ENCODE measurements around the gene MAML2. TPM values are rescaled to one million over a fixed set of nuclear protein-coding genes. Genes with fewer than 3 reads are reported as not detected.

The MAML2 gene
- total and polyA plus RNA-seq, 2 of the 8 experiments (the other 6 are each of a cell fraction or from before 2014, with no cell fraction given), result 3.8 to 6.6 TPM

DNA sequence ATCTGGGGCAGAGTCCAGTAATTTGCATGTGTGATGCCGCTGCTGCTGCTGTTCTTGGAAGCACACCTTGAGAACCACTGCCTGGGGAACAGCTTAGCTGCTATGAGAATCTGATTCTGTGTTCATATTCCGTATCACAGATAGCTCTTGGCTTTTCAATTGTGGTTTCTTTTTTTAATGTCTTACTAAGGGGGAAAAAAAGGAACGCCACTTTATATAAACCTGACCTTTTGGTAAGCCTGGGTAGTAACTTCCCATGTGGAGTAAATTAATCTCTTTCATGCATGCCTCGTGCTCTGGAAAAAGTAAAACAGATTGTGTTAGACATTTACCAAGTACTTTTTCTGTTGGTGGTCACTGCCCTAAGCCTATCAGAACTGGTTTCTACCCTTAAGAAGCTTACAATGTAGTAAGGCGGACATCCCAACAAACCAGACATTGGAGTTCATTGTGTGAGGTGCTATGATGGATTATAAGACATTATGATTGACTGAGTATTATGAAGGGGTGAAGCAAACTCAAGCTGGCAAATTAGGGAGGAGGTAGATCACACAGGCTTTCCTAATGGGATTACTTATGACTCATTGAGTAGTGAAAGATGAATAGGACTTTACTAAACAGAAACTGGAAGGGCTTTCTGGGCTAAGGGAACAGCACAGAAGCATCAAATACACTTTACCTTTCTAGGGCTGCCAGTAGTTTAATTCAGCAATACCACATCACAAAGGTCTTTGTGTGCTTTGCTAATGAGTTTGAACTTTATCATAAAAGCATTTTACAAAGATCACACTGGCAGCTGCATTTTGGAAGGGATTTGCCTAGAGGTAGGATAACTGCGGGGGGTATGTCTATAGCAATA lies 64.7 kb downstream of the MAML2 start:
- ChIA-PET CTCF (ENCODE audit: partially characterized antibody) (interaction anchor here (0.7 to 2.4 kb wide), 2 partner anchors 24 to 156 kb away, joined by 3 to 7 read pairs; no protein-coding TSS in a partner anchor), POLR2A (ENCODE audit: partially characterized antibody) (interaction anchor here (0.9 kb wide), 1 partner anchor 223 kb away, joined by 3 read pairs; no protein-coding TSS in a partner anchor)
- no peak overlapping the region for H3K18ac ChIP-seq (ENCODE audit: extremely low read depth, low read length)
- H3K79me2 ChIP-seq (ENCODE audit: control insufficient read depth in 1 of 2, insufficient read depth in 2 of 2, low read length in 2 of 2), result no peaks in the 10 kb centered on the region
- no peak overlapping the region for H3K14ac ChIP-seq (ENCODE audit: insufficient read length)
- H2BK12ac ChIP-seq (ENCODE audit: low read depth, low read length), result no peak overlapping the region
- no peak for FAIRE-seq
- H3K4me2 ChIP-seq (ENCODE audit: insufficient read depth in 1 of 2, low read depth in 2 of 2, low read length in 2 of 2), result no peak overlapping the region
- H3K9ac ChIP-seq (replicated peaks in 1 of 4; ENCODE audit: extremely low read depth in 1 of 4, low read depth in 3 of 4, low read length in 3 of 4), result no peak overlapping the region
- no peak overlapping the region for H4K91ac ChIP-seq (replicated peaks; ENCODE audit: insufficient read length, low read length)
- H4K5ac ChIP-seq (ENCODE audit: insufficient read length, low read depth, low read length), result no peak overlapping the region
- no peak overlapping the region for H2AK5ac ChIP-seq (ENCODE audit: low read depth, low read length)
- H3K36me3 ChIP-seq (ENCODE audit: control insufficient read depth in 2 of 4, insufficient read depth in 4 of 4, low read length in 3 of 4), result no peaks in the 10 kb centered on the region
- peaks cover 2 to 18% (median 4%) of the 10 kb centered on the region in 4 experiments; a peak in 6 of 7 replicates for H3K4me1 ChIP-seq (replicated peaks in 1 of 4; ENCODE audit: control insufficient read depth in 3 of 4, insufficient read depth in 4 of 4, low read length in 3 of 4)
- H3K56ac ChIP-seq (replicated peaks; ENCODE audit: insufficient read length, low read depth, low read length), result no peak overlapping the region
- H3K27ac ChIP-seq (ENCODE audit: low read depth, low read length), result no peak overlapping the region
- no peaks in the 10 kb centered on the region for H4K20me1 ChIP-seq (replicated peaks in 1 of 2; ENCODE audit: control insufficient read depth in 1 of 2, insufficient read depth in 2 of 2, low read length in 2 of 2)
- H3K27me3 ChIP-seq (replicated peaks in 1 of 4; ENCODE audit: control insufficient read depth in 3 of 4, extremely low read depth in 1 of 4, insufficient read depth in 3 of 4, low read length in 3 of 4), result no peaks in the 10 kb centered on the region
- H2BK120ac ChIP-seq (replicated peaks; ENCODE audit: low read depth, low read length), result no peak overlapping the region
- H2BK15ac ChIP-seq (ENCODE audit: low read length), result no peak overlapping the region
- H2BK5ac ChIP-seq (ENCODE audit: low read depth, low read length), result no peak overlapping the region
- no peak overlapping the region for H2BK20ac ChIP-seq (ENCODE audit: low read length)
- H4K8ac ChIP-seq (ENCODE audit: extremely low read depth, insufficient read depth, low read length), result no peak overlapping the region
- H2AFZ ChIP-seq (ENCODE audit: low read length), result no peak overlapping the region
- H3K4ac ChIP-seq (replicated peaks; ENCODE audit: insufficient read length, low read depth, low read length), result no peak overlapping the region
- H3K4me3 ChIP-seq (ENCODE audit: extremely low read depth in 1 of 4, insufficient read depth in 2 of 4, low read depth in 3 of 4, low read length in 4 of 4), result no peak overlapping the region
- no peaks in the 10 kb centered on the region for H3K23me2 ChIP-seq (ENCODE audit: low read depth, low read length)
- no peaks in the 10 kb centered on the region for H3K79me1 ChIP-seq (ENCODE audit: low read depth, low read length)
- no peak for DNase-seq (ENCODE audit: low read depth in 1 of 2, low spot score in 2 of 2)
- 89% methylated on average over 6 of the region's 6 CpGs; no CpG with 5 or more reads in 1 of the 2 experiments for WGBS, 2 experiments (ENCODE audit: extremely low coverage in 1 of 2, insufficient coverage in 1 of 2, insufficient read length in 1 of 2, insufficient replicate concordance in 2 of 2, low coverage in 1 of 2, low lambda C conversion rate in 2 of 2, missing lambda C conversion rate in 1 of 2)
- H3K23ac ChIP-seq (ENCODE audit: insufficient read length), result no peak overlapping the region
- no peaks in the 10 kb centered on the region for H3K9me3 ChIP-seq (ENCODE audit: insufficient read depth in 2 of 2, low read depth in 1 of 2, low read length in 1 of 2)
- TF ChIP-seq RAD21 (IDR thresholded peaks at IDR 0.05 in 1 of 2, conservative IDR thresholded peaks at IDR 0.05 in 1 of 2; ENCODE audit: low read depth in 2 of 2, low read length in 2 of 2) (no peak), TAF7 (optimal IDR thresholded peaks at IDR 0.05; ENCODE audit: borderline replicate concordance, low read depth, low read length) (no peak), KDM1A (IDR thresholded peaks at IDR 0.05; ENCODE audit: borderline replicate concordance, low read length) (no peak), FOSL1 (IDR thresholded peaks at IDR 0.05; ENCODE audit: insufficient read depth, low read depth, low read length) (no peak), KDM4A (IDR thresholded peaks at IDR 0.05; ENCODE audit: low read depth, low read length, severe bottlenecking) (no peak), RXRA (IDR thresholded peaks at IDR 0.05; ENCODE audit: insufficient read depth, low read depth, low read length) (no peak), CEBPB (IDR thresholded peaks at IDR 0.05; ENCODE audit: low read depth, low read length) (no peak), SAP30 (IDR thresholded peaks at IDR 0.05; ENCODE audit: insufficient read depth, insufficient replicate concordance, low read length) (no peak)
- TF ChIP-seq, protein P1, sequence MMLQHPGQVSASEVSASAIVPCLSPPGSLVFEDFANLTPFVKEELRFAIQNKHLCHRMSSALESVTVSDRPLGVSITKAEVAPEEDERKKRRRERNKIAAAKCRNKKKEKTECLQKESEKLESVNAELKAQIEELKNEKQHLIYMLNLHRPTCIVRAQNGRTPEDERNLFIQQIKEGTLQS (IDR thresholded peaks at IDR 0.05; ENCODE audit: insufficient read depth, low read depth, low read length), result no peak
